HG03558 (cell line): ENCODE results near the gene ARMH3.

Experiments used
- ATAC-seq: cut with Tn5 transposase; IDR thresholded peaks from one replicate; pipeline ENCODE4 v1.9.1; 2021; ENCODE audit warnings: moderate number of reproducible peaks; ENCODE audit not compliant: unreplicated experiment; ENCODE audit errors: extremely low read depth

ARMH3 gene

GRCh38 chr10:101838416-101838970 lies 217.5 kb downstream of the ARMH3 start:
- no peak for ATAC-seq

- no peak for ATAC-seq
These were observed 218.2 kb downstream of the ARMH3 start for GRCh38 chr10:101837748-101838147.

GRCh38 chr10:101835362-101835761 lies 220.6 kb downstream of the ARMH3 start:
- ATAC-seq, result no peak

- ATAC-seq, result no peak
These were observed 221.6 kb downstream of the ARMH3 start for GRCh38 chr10:101834341-101834740.

GRCh38 chr10:101833466-101833865 lies 222.5 kb downstream of the ARMH3 start:
- ATAC-seq, result no peak

GRCh38 chr10:101832325-101832771 lies 223.6 kb downstream of the ARMH3 start:
- ATAC-seq, result no peak

- ATAC-seq, result no peak
These were observed 224.7 kb downstream of the ARMH3 start for GRCh38 chr10:101831169-101831811.

GRCh38 chr10:101830322-101831168 lies 225.4 kb downstream of the ARMH3 start:
- ATAC-seq, result peak; percentile 29

GRCh38 chr10:101829561-101830315 lies 226.2 kb downstream of the ARMH3 start:
- ATAC-seq, result peak; percentile 19

- ATAC-seq, result no peak
These were observed 227.0 kb downstream of the ARMH3 start for GRCh38 chr10:101828766-101829551.

- ATAC-seq, result no peak
These were observed 227.9 kb downstream of the ARMH3 start for GRCh38 chr10:101827919-101828600.

GRCh38 chr10:101826852-101827434 lies 229.0 kb downstream of the ARMH3 start:
- ATAC-seq, result no peak

GRCh38 chr10:101824736-101825135 lies 231.2 kb downstream of the ARMH3 start:
- no peak for ATAC-seq

GRCh38 chr10:101818872-101819633 lies 236.9 kb downstream of the ARMH3 start:
- ATAC-seq, result no peak

- ATAC-seq, result peak; percentile 58
These were observed 237.7 kb downstream of the ARMH3 start, which contains the start of gene OGA for GRCh38 chr10:101818119-101818871. Gene OGA, minus strand, starts transcription at chr10:101818444. Its CDS starts 422 bp downstream, at chr10:101818022.

GRCh38 chr10:101817337-101818118 lies 238.4 kb downstream of the ARMH3 start:
- ATAC-seq, result no peak
